ENCODE data around the gene CDC5L.

Gene CDC5L

DNA sequence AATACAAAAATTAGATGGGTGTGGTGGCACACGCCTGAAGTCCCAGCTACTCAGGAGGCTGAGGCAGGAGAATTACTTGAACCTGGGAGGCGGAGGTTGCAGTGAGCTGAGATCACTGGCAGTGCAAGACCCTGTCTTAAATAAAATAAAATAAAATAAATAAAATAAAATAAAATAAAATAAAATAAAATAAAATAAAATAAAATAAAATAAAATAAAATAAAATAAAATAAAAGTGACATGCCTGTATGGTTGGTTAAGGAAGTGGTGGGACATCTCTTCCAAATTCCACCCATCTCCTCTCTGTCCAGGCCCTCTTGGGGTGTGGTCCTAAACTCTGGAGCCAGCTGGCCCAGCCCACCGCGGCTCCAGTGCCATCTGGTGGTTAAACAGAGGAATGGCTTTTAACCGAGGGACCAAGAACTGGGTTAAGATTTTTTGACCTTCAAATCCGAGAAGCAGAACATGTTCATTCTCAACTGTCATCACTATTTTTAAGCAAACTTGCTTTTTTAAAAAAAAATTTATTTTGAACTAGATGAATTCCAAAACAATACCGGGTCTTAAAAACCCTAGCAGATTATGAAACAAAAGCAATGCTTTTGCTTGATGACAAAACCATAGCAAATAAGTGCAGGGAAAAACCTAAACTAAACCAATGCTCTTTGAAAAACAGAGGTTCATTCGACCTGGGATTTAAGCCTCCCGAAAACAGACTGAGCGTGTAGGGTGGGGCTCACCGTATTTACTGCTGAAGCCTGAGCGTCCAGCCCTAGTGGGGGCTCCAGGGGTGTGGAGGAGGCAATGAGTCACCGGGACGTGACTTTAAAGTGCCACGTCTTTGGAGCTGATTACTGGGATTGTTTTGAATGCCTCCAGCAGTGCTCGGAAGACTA, 68.8 kb downstream of the CDC5L start:
- DNase-seq = no peak

DNA sequence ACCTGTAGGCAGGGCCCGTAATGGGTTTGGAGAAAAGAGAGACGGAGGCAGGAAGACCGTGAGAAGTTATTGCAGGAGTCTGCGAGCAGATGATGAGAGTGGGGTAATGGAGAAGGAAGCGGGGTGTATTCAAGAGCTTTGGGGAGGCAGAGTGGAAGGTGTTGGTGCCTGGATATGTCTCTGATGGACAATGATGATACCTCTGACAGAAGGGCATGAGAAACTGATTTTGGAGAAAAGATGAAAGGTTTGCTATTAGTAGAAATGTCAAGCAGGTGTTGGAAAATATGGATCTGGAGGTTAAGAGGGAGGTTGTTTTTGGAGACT, 69.4 kb downstream of the CDC5L start:
- no peak for DNase-seq

DNA sequence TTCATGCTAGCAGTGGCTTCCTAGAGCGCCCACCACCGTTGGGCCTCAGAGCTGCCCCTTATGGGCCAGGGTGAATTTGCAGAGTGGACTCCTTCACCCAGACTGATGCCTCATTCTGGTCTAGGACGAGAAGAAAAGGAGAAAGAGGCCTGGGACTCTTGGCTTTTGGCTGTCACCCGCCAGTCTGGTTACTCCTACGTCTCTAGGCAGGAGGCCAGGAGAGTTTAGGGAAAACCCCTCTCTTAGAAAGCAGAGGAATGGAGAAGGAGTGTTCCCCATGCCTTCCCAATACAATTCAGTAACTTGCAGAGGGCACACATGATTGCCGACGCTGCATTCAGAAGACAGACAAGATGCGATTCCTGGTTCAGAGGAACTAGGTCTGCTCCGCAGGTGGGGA, 70.1 kb downstream of the CDC5L start:
- no peak for DNase-seq

DNA sequence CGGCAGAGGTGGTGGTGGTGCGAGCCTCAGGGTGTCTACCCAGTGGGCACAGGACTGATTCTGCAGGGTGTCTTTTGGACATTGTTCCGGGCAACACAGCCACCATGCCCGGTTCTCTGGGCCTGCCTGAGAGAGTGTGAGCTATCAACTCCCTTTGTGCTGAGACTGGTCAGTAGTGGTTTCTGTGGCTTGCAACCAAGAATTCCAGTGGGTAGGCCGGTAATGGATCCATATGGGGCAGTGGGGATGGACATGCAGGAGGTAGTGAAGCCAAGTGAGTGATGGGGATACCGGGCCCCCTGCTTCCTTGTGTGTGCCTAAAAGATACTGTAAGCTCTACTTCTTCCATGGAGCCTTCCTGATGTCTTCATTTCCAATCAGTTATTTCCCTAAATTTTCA, 71.0 kb downstream of the CDC5L start:
- DNase-seq = no peak

DNA sequence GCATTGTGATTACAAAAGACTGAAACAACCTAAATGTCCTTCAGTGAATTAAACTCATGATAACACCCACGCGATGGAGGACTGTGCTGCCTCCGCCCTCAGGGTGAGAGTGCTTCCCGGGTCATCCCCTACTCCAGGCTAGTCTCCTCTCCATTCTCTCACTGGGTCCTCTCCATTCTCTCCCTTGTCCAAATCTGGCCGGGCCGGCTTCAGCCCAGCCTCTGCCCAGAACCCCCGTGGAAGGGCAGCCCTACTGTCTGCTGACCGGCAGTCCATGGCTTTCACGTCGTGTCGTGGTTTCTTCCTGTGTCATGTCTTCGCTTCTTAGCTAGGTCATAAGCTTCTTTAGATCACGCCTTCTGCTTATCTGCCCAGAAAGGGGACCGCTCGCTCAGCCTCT, 74.8 kb downstream of the CDC5L start:
- no peak for DNase-seq

DNA sequence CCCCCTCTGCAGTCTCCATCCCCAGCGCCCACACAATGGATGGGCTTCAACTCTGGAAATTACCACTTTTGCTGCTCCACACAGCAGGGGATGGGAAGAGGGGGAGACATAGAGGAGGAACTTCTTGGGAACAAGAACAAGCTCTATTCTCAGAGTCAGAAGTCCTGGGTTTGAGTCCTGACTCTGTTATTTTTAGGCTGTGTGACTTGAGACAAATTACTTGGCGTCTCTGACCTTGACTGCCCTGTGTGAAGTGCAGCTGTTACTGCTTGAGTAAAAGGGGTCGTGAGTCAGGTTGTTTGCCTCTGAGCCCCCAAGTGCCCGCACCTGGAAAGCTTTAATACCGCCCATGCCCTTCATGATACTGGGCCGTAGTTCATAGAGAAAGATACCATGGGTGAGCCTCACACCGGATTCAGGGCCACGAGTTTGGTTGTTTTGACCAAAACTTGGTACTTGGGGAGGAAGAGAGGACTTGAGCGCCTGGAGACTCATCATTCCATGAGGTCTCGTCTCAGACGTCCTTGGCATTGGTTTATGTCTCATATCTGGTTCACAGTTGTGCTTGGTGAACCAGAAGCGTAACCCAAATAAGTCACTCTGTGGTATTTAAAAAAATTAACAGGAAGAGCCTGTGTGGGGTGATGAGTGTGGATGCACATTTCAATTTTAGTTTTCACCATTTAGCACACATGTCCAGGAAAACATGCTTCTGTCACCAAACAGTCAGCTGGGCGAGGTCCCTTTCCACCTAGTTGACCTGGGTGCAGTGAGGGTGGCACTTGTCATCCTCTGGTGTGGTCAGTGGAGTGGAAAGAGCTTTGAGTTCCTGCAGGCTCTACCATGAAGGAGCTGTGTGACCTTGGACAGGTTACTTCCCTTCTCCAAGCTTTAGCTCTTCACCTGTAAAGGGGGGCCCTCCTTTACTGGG, 75.6 kb downstream of the CDC5L start:
- no peak for DNase-seq

DNA sequence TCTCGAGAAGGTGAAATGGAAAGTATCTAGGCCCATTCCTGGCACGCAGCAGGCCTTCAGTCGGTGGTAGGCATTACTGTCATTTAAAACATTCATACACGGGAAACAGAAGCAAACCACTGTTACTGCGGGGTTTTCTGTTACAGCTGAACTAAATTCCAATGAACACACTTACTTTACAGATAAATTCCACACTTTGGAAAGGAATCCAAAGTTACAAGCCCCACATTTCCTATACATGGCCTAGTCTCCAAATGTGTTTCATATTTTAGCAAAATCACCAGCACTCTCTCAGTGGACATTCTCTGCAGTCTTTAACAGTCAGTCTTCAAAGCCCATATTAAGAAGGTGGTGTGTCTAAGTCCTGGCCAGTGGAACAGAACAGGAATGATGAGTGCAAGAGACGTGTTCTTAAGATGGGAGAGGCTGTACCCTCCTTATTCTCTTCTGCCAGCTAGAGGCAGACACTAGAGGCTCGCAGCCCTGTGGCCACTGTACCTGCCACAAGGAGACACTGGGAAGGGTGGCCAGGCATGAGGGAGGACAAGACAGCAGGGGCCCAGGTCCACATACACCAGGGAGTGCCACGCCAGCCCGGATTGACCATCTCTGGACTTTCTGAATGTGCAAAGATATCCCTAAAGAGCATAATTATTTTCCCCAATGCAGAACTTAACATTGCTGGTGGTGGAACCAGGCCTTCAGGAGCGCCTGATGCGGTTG, 76.4 kb downstream of the CDC5L start:
- DNase-seq = no peak

DNA sequence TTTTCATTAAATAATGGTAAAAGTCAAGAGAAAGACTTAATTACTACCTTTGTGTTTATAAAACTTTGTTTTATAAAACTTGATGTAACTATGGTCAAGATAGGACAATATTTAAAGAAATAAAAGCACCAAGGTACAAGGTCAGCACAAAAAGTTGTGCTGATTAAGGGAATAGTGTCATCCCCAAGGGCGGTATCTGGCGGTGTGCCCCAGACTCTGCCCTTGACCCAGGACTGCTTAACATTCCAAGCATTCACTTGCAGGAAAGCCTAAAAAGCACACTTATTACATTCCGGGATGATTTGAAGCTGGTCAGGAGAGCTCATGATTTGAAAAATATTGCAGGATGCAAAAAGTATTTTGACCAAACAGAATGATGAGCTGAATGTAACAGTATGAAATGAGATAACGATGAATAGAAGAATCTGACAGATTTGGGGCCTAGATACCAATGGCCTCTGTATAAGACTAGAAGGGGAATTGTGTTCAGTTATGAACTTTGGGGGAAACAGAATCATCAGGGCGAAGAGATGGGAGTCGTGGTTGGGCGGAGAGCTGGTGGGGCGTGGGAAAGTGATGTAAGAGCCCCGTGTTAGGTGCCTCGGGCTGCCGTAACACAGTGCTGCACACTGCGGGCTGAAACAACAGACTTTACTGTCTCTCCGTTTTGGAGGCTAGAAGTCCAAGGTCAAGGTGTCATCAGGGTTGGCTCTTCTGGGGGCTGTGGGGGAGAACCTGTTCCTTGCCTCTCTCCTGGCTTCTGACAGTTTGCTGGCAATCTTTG, 77.2 kb downstream of the CDC5L start:
- no peak for DNase-seq

DNA sequence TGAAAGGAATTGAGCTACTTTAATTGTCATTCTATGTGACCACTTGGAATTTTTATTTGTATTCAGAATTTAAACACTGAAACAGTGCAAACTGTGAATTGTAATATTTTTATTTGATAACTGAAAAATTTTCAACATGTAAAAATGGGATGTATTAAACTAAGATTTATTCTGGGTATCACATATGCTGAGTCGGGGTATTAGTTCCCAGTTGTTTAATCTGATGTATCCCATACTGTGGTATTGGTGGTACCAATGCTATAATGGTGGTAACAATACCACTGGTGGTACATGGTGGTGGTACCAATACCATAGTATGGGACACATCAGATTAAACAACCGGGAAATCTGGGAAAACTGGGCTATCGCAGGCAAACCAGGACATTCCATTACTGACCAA, 79.4 kb downstream of the CDC5L start:
- no peak for DNase-seq

DNA sequence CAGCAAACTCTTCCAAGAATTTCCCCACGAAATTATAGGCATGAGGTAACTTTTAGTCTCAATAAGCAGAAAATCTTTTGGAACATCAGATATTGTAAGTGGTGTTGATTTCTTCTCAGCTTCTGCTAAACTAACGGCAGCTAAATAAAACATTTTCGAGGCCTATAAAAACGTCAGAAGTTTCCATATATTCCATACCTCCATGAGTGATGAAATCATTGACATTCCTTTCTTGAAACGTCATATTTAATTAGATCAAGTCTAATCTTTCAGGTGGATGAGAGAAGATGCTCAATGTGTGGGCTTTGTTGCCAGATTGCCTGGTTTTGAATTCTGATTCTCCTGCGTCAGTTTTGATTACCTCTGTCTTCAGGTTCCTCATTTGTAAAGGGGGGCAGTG, 81.3 kb downstream of the CDC5L start:
- no peak for DNase-seq

DNA sequence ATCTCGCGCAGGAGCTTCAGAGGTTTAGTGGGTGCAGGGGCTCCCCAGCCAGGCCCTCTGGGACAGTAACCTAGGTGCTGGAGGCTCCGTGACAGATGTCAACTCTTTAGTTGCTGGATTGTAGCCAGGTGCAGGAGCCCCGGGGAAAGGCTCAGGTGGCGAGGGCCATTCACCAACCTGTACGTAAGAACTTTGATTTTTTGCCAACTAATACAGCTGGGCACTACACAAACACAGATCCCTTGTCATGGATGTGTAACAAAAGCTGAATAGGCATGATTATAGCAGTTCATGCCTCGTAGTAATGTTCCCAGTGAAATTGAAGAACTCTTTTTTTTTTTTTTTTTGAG, 82.6 kb downstream of the CDC5L start:
- peak; percentile 79 for DNase-seq

DNA sequence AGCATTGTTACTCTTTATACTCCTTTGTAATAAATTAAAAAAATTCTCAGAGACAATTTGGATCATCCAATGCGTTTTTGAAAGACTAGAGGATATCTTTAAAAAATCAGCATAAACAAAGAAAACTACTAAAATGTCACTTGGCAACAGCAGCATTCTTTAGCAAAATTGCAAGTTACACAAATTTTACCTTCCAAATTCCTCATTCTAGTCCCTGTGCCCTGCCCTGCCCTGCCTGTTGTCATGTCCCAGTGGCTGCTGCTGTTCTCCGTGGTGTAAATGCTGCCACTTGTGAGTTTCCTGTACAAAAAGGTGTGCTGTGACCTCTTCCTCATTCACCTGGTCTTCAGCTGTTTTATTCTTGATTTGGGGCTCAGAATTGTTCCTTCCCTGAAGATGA, 83.2 kb downstream of the CDC5L start:
- no peak for DNase-seq

DNA sequence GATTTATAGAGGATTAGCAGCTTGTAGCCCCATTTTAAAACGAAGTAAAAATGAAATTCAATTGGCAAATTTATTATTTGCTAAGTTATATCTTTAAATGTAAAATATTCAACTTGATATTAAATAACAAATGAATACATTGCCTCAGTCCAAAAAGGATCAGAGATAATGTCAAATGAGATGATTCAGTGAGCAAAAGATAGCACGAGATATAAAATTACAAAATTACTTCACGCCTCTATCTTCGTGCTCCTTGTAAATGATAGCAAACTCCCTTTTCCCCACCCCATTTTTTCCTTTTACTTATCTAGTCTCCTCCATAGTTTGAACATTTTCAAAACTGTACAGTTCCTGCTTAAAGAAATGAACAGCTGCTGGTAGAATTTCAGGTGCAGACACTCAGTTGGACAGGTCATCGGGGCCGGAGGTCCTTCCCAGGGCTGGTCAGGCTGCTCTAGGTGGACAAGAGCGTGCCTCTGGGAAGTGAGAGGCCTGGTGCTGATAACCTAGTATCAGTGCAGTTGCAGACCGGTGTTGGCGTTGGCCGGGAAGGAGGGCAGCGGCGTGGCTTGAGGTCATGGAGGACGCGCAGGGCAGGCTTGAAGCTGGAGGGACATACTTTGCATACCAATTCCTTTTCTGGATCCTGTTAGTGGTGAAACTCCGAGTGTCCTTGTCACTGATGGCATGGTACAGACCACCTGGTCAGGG, 83.9 kb downstream of the CDC5L start:
- no peak for DNase-seq

DNA sequence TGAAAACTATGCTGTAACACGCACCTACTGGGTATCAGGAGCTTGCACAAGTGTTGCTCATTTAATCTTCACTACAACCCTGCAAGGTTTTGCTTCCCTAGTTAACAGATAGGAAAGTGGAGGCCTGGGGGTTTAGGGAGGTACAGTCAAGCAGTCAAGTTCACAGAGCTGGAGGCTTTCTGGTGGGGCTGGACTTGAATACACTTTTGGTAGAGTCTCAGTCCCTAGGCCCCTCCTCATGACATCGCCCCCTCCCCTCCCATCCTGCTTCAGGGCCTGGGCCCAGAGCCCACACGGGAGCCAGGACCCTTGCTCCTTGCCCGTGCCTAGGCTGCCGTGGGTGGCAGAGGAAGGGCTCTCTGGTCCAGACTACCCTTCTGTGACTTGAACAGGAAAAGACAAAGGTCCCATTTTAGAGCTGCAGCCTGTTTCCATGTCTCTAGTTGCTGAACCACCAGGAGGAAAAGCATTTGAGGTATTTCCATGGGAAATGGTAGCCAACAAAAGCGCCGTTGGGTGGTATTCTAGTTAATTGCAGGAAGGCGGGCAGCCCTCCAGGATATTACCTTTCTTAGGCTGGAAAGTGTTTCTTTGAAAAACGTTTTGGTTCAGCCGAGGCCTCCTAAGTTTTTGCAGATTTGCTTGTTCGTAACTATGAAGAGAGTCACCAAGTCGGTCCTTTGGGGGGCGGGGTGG, 84.9 kb downstream of the CDC5L start:
- DNase-seq = no peak

DNA sequence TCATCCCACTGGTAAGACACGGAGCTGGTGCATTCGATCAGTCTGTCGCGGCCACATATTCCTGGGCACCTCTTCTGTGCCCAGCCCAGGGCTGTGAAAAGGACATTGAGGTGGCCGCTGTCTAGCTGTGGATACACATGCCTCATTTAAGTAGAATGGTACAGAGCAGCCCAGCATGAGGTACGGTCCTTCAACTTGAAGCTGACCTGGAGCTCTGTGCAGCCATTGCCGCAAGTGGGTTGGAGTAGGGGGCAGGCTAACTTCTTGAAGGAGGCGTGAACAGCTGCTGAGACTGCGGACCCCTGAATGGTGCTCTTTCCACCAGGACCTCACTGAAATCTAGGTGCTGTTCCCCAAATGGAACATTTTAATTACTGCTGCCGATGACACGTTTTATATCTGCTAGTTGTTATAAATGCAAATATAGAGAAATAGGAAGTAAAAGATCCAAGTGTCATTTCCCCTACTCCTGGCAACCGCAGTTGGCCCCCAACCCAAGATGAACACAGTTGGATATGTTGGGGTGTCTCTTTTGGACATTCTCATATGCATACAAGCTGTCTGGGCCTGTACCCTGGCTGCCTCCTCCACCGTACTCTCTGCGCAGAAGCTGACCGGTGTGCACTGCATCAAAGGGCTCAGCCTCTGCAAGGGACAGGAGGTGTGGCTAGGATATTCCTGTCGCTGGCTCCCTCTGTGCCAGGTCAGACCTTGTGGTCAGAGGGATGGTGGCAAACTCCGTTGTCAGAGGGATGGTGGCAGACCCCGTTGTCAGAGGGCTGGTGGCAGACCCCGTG, 86.1 kb downstream of the CDC5L start:
- DNase-seq = no peak

DNA sequence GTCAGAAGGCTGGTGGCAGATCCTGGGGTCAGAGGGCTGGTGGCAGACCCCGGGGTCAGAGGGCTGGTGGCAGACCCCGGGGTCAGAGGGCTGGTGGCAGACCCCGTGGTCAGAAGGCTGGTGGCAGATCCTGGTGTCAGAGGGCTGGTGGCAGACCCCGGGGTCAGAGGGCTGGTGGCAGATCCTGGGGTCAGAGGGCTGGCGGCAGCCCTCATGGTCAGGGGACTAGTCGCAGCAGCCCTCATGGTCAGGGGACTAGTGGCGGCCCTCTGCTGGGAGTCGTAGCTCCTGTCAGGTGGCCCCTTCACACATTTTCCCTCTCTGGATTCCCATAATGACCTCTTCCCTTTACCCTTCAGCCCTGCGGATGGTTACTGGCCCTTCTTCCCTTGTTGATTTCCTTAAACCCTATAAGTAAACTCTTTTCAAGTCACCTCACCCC, 86.7 kb downstream of the CDC5L start:
- DNase-seq = no peak

DNA sequence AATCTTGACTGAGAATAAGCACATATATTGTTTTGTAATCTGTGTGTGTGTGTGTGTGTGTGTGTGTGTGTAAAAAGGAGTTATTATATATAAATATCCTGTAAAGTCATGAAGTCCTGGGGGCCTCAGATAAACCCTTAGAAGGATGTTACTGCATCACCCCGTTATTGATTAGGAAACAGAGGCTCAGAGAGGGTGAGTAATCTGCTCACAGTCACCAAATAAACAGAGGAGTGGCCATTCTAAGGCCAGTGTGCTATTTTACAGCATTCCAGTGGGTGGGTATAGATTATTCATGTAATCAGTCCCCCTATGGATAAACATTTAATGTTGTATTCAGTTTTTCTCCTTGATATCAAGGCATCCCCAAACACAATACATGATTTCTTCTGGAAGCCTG, 87.1 kb downstream of the CDC5L start:
- DNase-seq = no peak

DNA sequence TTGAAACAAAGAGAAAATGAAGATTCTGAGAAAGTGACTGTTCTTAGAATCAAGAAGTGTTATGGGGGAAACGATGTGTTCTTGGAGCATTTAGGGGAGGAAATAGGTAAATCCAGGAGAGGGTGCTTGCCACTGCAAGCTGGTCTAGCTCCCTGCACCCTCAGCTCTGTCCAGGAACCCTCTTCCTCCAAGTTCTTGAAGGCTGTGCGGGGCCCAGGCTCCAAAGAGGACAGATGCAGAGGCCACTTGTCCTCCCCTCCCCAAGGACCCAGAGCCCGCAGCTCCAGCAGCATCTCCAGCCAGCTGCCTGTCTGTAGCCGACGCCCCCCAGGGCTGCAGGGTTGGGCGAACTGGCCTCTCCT, 87.9 kb downstream of the CDC5L start:
- DNase-seq = no peak

DNA sequence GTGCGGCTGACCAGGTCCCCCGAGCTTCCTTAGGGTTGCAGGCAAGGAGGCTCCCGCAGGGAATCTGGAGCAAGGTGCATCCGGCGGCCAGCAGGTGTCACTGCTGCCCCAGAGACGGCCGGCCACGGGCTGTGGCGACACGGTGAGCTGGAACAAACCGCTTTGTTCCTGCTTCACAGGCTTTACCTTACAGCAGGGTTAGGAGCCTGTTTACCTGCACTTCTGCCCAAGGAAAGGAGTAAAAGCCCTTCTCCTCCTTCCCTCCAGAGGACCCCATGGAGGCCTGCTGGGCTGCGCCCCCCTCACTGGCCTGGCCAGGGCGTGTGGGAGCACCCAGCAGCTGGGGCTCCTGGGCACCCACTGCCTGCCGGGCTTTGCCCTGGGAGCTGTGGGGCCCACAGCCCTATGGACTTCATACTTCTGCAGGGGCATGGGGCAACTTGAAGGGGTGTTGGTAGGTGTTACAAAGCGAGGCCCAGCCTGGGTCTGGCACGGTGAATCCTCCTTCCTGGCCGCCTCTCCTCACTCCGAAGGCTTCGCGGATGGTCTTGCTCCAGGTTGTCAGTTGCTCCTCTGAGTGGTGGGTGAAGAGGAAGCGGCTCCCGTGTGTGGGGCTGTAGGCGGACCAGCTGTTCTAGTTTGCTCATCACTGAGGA, 88.4 kb downstream of the CDC5L start:
- peak; percentile 46 for DNase-seq

DNA sequence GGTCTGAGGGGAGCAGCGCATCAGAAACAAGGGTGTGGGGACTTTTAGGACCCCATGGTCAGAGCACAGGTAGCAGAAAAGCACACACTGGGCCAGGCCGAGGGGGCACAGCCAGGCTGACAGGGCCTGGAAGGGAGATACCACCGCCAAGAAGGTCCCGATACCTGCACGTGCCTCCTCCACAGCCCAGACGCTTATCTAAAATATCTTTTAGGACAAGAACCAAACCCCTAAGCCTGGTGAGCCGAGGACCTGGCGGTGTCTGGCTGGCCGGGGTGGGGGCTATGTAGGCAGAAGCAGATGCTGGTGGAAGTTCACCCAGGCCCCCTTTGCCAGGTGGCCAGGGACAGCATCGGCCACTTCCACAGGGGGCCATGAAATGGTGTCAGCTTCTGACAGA, 89.3 kb downstream of the CDC5L start:
- DNase-seq = no peak
